ENCODE data around the gene OBI1.

OBI1 gene, protein sequence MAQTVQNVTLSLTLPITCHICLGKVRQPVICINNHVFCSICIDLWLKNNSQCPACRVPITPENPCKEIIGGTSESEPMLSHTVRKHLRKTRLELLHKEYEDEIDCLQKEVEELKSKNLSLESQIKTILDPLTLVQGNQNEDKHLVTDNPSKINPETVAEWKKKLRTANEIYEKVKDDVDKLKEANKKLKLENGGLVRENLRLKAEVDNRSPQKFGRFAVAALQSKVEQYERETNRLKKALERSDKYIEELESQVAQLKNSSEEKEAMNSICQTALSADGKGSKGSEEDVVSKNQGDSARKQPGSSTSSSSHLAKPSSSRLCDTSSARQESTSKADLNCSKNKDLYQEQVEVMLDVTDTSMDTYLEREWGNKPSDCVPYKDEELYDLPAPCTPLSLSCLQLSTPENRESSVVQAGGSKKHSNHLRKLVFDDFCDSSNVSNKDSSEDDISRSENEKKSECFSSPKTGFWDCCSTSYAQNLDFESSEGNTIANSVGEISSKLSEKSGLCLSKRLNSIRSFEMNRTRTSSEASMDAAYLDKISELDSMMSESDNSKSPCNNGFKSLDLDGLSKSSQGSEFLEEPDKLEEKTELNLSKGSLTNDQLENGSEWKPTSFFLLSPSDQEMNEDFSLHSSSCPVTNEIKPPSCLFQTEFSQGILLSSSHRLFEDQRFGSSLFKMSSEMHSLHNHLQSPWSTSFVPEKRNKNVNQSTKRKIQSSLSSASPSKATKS

DNA sequence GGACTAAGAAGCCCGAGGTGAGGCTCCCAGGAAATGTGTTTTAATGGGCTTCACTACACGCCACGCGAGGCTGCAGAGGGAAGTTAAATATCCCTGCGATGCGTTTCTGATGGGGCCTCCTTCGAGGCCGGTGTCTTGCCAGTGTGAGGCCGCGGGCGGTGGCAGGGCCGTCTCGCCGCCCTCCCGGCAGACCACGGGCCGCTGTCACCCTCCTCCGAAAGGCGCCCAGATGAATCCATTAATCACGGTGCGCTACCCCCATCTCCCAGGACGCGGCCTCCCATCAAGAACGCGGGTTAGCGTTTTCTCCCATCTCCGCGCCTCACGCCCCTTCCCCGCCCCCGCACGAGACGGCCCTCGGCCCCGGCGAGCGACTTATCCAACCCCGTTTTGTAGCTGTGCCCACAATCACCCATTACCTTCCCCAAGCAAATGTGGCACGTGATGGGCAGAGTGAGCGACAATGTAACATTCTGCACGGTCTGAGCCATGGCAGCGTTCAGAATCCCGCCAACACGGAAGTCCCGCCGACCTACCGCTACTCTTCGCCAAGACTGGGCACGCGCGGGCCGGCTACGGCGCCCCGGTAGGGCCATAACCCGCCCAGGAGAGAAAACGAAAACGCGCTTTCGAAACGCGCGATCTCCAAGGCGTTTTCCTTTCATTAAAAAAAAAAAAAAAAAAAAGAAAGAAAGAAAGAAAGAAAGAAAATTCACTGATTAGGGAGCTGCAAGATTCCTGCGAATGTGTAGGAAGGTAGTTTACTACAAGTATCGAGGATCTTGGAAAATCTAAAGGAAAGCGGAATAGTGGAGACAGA lies at the start of gene OBI1:
Gene OBI1 (minus strand): TSS at position 526 of the 820 bp plus-strand sequence. CDS start 35 bp downstream, at position 491.
- no peaks in the 10 kb centered on the region for H3K27me3 Mint-ChIP-seq (ENCODE audit: low read depth)

DNA sequence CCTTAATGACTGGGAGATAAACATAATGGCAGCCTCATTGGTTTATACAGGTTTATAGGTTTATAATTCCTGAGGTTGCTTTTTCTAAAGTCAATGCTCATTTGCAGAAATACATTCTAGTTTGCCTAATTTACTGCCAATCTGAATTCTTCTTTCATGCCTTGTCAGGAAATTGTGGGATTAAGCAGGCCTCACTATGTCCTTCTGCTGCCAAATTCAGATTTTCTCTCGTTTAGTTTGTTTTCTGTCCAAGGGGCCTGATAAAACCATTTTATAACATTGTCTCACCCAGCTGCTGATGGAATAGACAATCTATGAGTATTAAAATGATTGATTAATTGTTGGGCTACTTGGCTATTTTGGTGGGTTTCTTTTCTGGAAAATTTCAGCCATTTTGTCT lies 42.4 kb upstream of the OBI1 start:
- Mint-ChIP-seq H3K27me3 (ENCODE audit: low read depth) (peaks cover 3% of the 10 kb centered on the region), H3K9me3 (peaks cover 3% of the 10 kb centered on the region), H3K36me3 (ENCODE audit: low read depth) (no peaks in the 10 kb centered on the region), H3K4me3 (no peak overlapping the region), H3K4me1 (ENCODE audit: low read depth) (no peaks in the 10 kb centered on the region), H3K27ac (no peak overlapping the region)

More for the DNA sequence above, at the start of gene OBI1:
- peak within 1 kb of the TSS; percentile 97 for H3K4me3 Mint-ChIP-seq
- H3K27ac Mint-ChIP-seq, result peak within 1 kb of the TSS; percentile 97
- peaks cover 6% of the 10 kb centered on the region for H3K36me3 Mint-ChIP-seq (ENCODE audit: low read depth)
- H3K9me3 Mint-ChIP-seq, result no peaks in the 10 kb centered on the region
- H3K4me1 Mint-ChIP-seq (ENCODE audit: low read depth), result peaks cover 35% of the 10 kb centered on the region

- H3K4me1 Mint-ChIP-seq (ENCODE audit: low read depth), result no peaks in the 10 kb centered on the region
- no peaks in the 10 kb centered on the region for H3K36me3 Mint-ChIP-seq (ENCODE audit: low read depth)
- H3K4me3 Mint-ChIP-seq, result no peak overlapping the region
- H3K9me3 Mint-ChIP-seq, result peaks cover 3% of the 10 kb centered on the region
- no peak overlapping the region for H3K27ac Mint-ChIP-seq
- no peaks in the 10 kb centered on the region for H3K27me3 Mint-ChIP-seq (ENCODE audit: low read depth)
Observed at GRCh38 chr13:78700121-78700910, 41.4 kb upstream of the OBI1 start.

DNA sequence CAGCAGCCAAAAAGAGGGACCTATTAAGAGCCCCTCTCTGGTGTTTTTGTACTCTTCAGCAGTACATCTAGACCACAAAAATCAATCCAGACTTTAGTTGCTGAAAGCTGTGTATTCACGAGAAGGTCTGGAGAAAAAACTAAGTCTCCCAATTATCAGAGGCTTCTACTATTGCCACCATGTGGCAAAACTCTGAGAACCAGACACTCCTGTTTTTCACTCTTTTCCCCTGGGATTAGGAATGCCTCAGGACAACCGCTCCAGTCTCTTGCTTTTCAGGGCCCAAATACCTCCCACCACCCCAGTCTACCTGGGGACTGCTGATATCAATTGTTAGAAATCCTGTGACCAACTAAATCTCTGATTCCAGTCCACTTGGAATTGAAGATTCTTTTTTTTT lies 30.1 kb upstream of the OBI1 start:
- no peaks in the 10 kb centered on the region for H3K36me3 Mint-ChIP-seq (ENCODE audit: low read depth)
- H3K4me1 Mint-ChIP-seq (ENCODE audit: low read depth), result no peaks in the 10 kb centered on the region
- H3K4me3 Mint-ChIP-seq, result no peak overlapping the region
- no peaks in the 10 kb centered on the region for H3K9me3 Mint-ChIP-seq
- peaks cover 5% of the 10 kb centered on the region for H3K27me3 Mint-ChIP-seq (ENCODE audit: low read depth)
- H3K27ac Mint-ChIP-seq, result no peak overlapping the region

DNA sequence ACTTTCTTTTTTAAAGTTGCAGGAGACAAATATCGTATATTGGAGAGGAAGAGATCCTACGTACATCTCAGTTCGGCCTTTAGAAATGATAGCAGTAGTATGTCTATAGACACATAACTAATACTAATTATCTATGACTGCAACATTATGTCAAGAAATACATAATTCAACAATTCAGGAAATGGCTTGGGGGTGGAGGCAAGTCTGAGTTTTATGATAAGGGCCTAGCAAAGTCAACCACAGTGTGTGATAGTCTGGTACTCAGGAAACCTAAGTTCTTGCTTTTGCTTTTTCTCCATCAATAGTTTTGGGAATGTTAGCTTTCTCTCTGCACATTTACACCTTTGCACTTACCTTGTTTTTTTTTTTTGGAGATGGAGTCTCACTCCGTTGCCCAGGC lies 27.5 kb upstream of the OBI1 start:
- peaks cover 5% of the 10 kb centered on the region for H3K27me3 Mint-ChIP-seq (ENCODE audit: low read depth)
- H3K4me1 Mint-ChIP-seq (ENCODE audit: low read depth), result no peaks in the 10 kb centered on the region
- H3K4me3 Mint-ChIP-seq, result no peak overlapping the region
- no peaks in the 10 kb centered on the region for H3K36me3 Mint-ChIP-seq (ENCODE audit: low read depth)
- H3K27ac Mint-ChIP-seq, result no peak overlapping the region
- H3K9me3 Mint-ChIP-seq, result no peaks in the 10 kb centered on the region

- H3K9me3 Mint-ChIP-seq, result no peaks in the 10 kb centered on the region
- no peaks in the 10 kb centered on the region for H3K36me3 Mint-ChIP-seq (ENCODE audit: low read depth)
- H3K27ac Mint-ChIP-seq, result no peak overlapping the region
- H3K4me1 Mint-ChIP-seq (ENCODE audit: low read depth), result no peaks in the 10 kb centered on the region
- no peaks in the 10 kb centered on the region for H3K27me3 Mint-ChIP-seq (ENCODE audit: low read depth)
- H3K4me3 Mint-ChIP-seq, result no peak overlapping the region
Observed at GRCh38 chr13:78680576-78681350, 21.8 kb upstream of the OBI1 start.

GRCh38 chr13:78680115-78680561 lies 21.2 kb upstream of the OBI1 start:
- Mint-ChIP-seq H3K27ac (no peak overlapping the region), H3K9me3 (no peaks in the 10 kb centered on the region), H3K36me3 (ENCODE audit: low read depth) (no peaks in the 10 kb centered on the region), H3K4me3 (no peak overlapping the region), H3K27me3 (ENCODE audit: low read depth) (no peaks in the 10 kb centered on the region), H3K4me1 (ENCODE audit: low read depth) (no peaks in the 10 kb centered on the region)

GRCh38 chr13:78679329-78679728 lies 20.4 kb upstream of the OBI1 start:
- no peaks in the 10 kb centered on the region for H3K9me3 Mint-ChIP-seq
- no peaks in the 10 kb centered on the region for H3K36me3 Mint-ChIP-seq (ENCODE audit: low read depth)
- H3K27me3 Mint-ChIP-seq (ENCODE audit: low read depth), result peaks cover 6% of the 10 kb centered on the region
- H3K4me1 Mint-ChIP-seq (ENCODE audit: low read depth), result no peaks in the 10 kb centered on the region
- H3K27ac Mint-ChIP-seq, result no peak overlapping the region
- H3K4me3 Mint-ChIP-seq, result no peak overlapping the region

DNA sequence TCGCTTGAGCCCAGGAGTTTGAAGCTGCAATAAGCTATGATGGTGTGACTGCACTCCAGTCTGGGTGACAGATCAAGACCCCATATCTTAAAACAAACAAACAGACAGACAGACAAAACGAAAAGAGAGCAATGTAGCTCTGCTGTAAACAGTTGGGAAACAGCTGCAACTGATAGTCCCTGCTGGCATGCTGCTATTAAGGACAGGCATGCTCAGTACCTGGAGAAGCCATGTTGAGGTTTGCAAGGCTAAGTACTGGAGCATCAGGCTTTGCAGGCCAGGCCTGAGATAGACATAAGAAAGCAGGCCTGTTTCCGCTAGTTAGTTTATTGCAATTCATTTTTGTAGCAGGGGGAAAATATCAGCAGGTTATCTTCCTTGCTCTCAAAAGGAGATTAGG lies 16.2 kb upstream of the OBI1 start:
- no peaks in the 10 kb centered on the region for H3K9me3 Mint-ChIP-seq
- no peak overlapping the region for H3K27ac Mint-ChIP-seq
- no peak overlapping the region for H3K4me3 Mint-ChIP-seq
- peaks cover 31% of the 10 kb centered on the region for H3K27me3 Mint-ChIP-seq (ENCODE audit: low read depth)
- H3K4me1 Mint-ChIP-seq (ENCODE audit: low read depth), result no peaks in the 10 kb centered on the region
- no peaks in the 10 kb centered on the region for H3K36me3 Mint-ChIP-seq (ENCODE audit: low read depth)

- H3K27me3 Mint-ChIP-seq (ENCODE audit: low read depth), result peaks cover 34% of the 10 kb centered on the region
- no peak overlapping the region for H3K4me3 Mint-ChIP-seq
- H3K36me3 Mint-ChIP-seq (ENCODE audit: low read depth), result no peaks in the 10 kb centered on the region
- H3K4me1 Mint-ChIP-seq (ENCODE audit: low read depth), result no peaks in the 10 kb centered on the region
- no peak overlapping the region for H3K27ac Mint-ChIP-seq
- no peaks in the 10 kb centered on the region for H3K9me3 Mint-ChIP-seq
Observed at GRCh38 chr13:78674638-78675037, 15.7 kb upstream of the OBI1 start.

GRCh38 chr13:78662467-78662866 lies 3.5 kb upstream of the OBI1 start:
- H3K4me3 Mint-ChIP-seq, result no peak overlapping the region
- H3K27me3 Mint-ChIP-seq (ENCODE audit: low read depth), result peaks cover 4% of the 10 kb centered on the region
- H3K9me3 Mint-ChIP-seq, result no peaks in the 10 kb centered on the region
- peak overlapping the region; percentile 57 for H3K27ac Mint-ChIP-seq
- peaks cover 2% of the 10 kb centered on the region for H3K36me3 Mint-ChIP-seq (ENCODE audit: low read depth)
- peaks cover 26% of the 10 kb centered on the region for H3K4me1 Mint-ChIP-seq (ENCODE audit: low read depth)

- Mint-ChIP-seq H3K27ac (peak overlapping the region; percentile 65), H3K36me3 (ENCODE audit: low read depth) (peaks cover 6% of the 10 kb centered on the region), H3K27me3 (ENCODE audit: low read depth) (no peaks in the 10 kb centered on the region), H3K4me3 (peak overlapping the region; percentile 97), H3K9me3 (no peaks in the 10 kb centered on the region), H3K4me1 (ENCODE audit: low read depth) (peaks cover 31% of the 10 kb centered on the region)
Observed at GRCh38 chr13:78660495-78660857, 1.5 kb upstream of the OBI1 start.

DNA sequence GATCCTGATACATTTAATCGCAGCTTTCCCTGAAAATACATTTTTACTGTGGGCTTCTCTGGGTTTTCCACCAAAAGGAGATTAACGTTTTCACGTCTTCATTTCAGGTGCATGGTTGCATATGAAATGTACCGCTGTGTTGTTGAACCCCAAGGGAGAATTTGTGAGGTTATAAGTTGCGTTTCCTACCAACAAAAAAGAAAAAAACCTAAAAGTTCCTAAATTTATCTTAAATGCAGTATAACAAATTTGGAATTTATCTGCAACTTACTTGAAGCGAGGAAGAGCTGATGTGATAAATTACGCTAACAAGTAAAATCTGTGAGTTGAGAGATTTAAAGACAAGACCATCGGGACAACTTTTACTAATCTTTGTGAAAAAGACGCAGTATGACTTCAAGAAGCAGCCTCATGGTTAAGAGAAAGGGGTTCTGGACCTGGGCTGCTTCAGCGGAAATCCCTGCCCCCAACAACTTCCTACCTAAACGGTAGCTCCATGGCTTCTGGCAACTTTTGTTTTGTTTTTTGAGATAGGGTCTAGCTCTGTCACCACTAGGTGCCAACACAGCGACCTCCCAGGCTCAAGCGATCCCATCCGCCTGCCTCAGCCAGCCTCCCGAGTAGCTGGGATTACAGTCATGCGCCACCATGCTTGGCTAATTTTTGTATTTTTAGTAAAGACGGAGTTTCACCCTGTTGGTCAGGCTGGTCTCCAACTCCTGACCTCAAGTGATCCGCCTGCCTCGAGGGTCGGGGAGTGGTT lies 958 bp upstream of the OBI1 start:
- H3K36me3 Mint-ChIP-seq (ENCODE audit: low read depth), result peaks cover 6% of the 10 kb centered on the region
- H3K27ac Mint-ChIP-seq, result peak overlapping the region; percentile 65
- no peaks in the 10 kb centered on the region for H3K9me3 Mint-ChIP-seq
- peak overlapping the region; percentile 97 for H3K4me3 Mint-ChIP-seq
- no peaks in the 10 kb centered on the region for H3K27me3 Mint-ChIP-seq (ENCODE audit: low read depth)
- peaks cover 35% of the 10 kb centered on the region for H3K4me1 Mint-ChIP-seq (ENCODE audit: low read depth)
